ENCODE results near the gene PALM3. TPM values are rescaled to one million over a fixed set of nuclear protein-coding genes. Genes with fewer than 3 reads are reported as not detected.
A peak's percentile ranks its signal among the peaks of the same experiment; 100 is the strongest.

Gene PALM3
- total RNA-seq, 1 donor, result under 0.01 TPM

DNA sequence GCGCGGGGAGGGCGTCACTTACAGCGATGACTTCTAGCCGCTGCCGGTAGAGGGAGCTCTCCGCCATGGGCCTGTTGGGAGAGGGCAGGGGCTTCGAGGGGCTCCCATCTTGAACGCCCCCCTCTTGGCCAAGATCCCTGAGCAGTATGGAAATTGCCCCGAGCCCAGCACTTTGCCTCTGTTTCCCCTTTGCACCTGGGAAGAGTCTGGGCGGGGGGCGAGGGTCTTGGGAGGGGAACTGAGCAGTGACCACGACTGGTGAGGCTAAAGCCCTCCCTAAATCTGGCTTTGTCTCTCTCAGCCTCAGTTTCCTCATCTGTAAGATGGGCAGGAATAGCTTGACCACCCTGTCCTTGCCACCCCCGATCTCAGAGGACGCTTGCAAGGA, 2.8 kb downstream of the PALM3 start:
- H3K4me3 ChIP-seq (ENCODE audit: low read depth, low read length), result no peak overlapping the region
- DNase-seq (ENCODE audit: low read depth), result no peak

DNA sequence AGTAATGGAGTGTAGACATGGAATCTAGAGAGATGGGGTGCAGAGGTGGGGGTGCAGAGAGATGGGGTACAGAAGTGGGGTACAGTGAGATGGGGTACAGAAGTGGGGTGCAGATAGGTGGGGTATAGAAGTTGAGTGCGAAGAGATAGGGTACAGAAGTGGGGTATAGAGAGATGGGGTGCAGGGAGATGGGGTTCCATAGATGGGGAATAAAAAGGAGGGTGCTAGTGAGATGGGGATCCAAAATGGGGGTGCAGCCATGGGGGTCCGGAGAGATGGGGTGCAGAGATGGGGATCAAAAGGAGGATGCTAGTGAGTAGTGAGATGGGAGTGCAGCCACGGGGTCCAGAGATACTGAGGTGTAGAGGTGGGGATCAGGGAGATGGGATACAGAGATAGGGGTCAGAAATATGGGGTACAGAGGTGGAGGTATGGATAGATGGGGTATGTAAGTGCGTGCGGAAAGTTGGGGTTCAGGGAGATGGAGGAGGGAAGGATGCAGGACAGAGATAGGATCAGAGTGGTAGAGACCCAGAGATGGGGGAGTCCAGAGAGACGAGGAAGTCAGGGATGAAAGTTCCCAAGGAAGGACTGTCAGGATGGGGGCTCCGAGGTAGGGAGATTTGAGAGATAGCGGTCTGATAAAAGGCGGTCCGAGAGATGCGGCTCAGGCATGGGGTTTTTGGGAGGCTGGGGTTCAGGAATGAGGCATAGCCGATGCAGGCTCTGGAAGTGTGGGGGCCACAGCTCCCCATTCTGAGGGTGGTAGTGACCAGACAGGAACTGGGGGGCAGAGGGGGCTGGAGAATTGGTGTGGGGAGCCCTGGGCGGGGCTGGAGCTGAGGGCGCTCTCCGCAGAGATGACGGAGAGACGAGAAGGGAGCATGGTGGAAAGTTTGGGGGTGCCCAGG, 3.4 kb downstream of the PALM3 start:
- DNase-seq (ENCODE audit: low read depth), result no peak
- TF ChIP-seq CTCF (IDR thresholded peaks at IDR 0.05; ENCODE audit: insufficient read depth, low read depth, low read length), result no peak
- H3K4me3 ChIP-seq (ENCODE audit: low read depth, low read length), result peak overlapping the region; percentile 47

More for the DNA sequence above, 2.8 kb downstream of the PALM3 start:
- TF ChIP-seq CTCF (IDR thresholded peaks at IDR 0.05; ENCODE audit: insufficient read depth, low read depth, low read length), result peak; percentile 67

DNA sequence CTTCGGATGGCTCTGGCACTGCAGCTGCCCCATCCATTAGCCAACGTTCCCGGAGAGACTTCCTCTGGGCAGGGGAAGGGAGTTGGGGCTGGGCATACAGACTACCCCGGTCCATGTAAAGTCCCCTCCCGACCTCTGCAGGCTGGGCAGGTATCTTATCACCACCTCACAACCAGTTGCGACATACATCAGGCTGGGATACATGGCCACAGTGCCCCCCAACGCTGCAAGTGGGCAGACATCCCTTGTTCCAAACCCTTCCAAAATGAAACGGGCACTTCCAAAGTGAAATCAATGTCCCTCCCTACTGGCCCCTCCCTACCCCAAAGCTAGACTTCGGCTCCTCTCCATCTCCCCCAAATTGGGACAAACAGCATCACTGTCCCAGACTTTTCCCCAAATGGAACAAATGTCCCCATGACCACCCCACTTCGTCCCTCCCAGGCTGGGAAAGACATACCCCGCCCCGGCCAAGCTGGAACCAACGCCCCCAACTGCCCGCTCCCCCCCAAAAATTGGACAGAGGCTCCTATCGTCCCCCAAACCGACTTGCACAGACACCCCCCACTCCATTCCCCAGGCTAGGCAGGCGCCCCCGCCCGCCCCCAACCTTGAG, 5.0 kb downstream of the PALM3 start:
- H3K4me3 ChIP-seq (ENCODE audit: low read depth, low read length), result peak overlapping the region; percentile 47
- no peak for TF ChIP-seq CTCF (IDR thresholded peaks at IDR 0.05; ENCODE audit: insufficient read depth, low read depth, low read length)
- DNase-seq (ENCODE audit: low read depth), result no peak

- DNase-seq (ENCODE audit: low read depth), result no peak
- no peak for TF ChIP-seq CTCF (IDR thresholded peaks at IDR 0.05; ENCODE audit: insufficient read depth, low read depth, low read length)
- no peak overlapping the region for H3K4me3 ChIP-seq (ENCODE audit: low read depth, low read length)
These were observed 5.7 kb downstream of the PALM3 start for GRCh38 chr19:14056069-14056666.

GRCh38 chr19:14055396-14055795, 6.5 kb downstream of the PALM3 start:
- H3K4me3 ChIP-seq (ENCODE audit: low read depth, low read length), result no peak overlapping the region
- no peak for TF ChIP-seq CTCF (IDR thresholded peaks at IDR 0.05; ENCODE audit: insufficient read depth, low read depth, low read length)
- DNase-seq (ENCODE audit: low read depth), result no peak

GRCh38 chr19:14054721-14055120, 7.2 kb downstream of the PALM3 start:
- no peak for DNase-seq (ENCODE audit: low read depth)
- H3K4me3 ChIP-seq (ENCODE audit: low read depth, low read length), result no peak overlapping the region
- no peak for TF ChIP-seq CTCF (IDR thresholded peaks at IDR 0.05; ENCODE audit: insufficient read depth, low read depth, low read length)

Data from fibroblast of villous mesenchyme (primary cell).